Measurements from ENCODE around the gene BRINP3. TPM values are rescaled to one million over a fixed set of nuclear protein-coding genes. Genes with fewer than 3 reads are reported as not detected.
A peak's percentile ranks its signal among the peaks of the same experiment; 100 is the strongest.

Gene BRINP3
- total and polyA plus RNA-seq, 2 of the 13 experiments (the other 11 are each of a cell fraction or from before 2014, with no cell fraction given), result not detected

DNA sequence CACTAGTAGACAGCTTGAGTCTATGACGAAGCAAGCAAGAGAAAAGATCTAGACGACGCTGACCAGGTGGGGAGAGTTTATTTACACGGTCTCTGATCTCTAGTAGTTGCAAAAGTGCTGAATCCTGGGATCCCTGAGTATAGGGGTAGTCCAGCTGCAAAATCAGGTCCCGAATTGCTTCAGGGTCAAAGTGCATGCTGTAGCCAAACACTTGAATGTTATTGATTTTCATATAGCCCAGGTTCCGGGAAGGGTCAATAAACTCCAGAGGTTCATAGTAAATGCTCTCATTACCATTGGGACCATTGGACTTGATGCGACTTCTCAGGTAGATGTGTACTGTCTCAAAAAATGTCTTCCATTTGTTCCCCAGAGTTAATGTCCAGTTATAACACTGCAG, 379.6 kb downstream of the BRINP3 start (continued):
- TF ChIP-seq GABPA (IDR thresholded peaks at IDR 0.05; ENCODE audit: low read depth, low read length) (no peak), GABPA (CRISPR knock-in tag; IDR thresholded peaks at IDR 0.05; ENCODE audit: low read depth) (peak; percentile 66), HNF4A (CRISPR knock-in tag; IDR thresholded peaks at IDR 0.05) (peak; percentile 84), IRX3 (CRISPR knock-in tag; IDR thresholded peaks at IDR 0.05; ENCODE audit: borderline replicate concordance, low read depth) (no peak), SIX4 (CRISPR knock-in tag; IDR thresholded peaks at IDR 0.05) (no peak), HNF4G (IDR thresholded peaks at IDR 0.05; ENCODE audit: borderline replicate concordance, low read depth, low read length) (peak; percentile 8; the same call in 1 of the 2 replicates), HNF4G (CRISPR knock-in tag; IDR thresholded peaks at IDR 0.05; ENCODE audit: borderline replicate concordance, low read depth) (no peak), ZNF713 (CRISPR knock-in tag; IDR thresholded peaks at IDR 0.05) (no peak), CEBPG (CRISPR knock-in tag; IDR thresholded peaks at IDR 0.05) (0 out of 2 replicates have a peak, but pooled peaks have one; percentile 15), NR2C2 (CRISPR knock-in tag; IDR thresholded peaks at IDR 0.05; ENCODE audit: borderline replicate concordance) (peak; percentile 88), ZNF12 (CRISPR knock-in tag; IDR thresholded peaks at IDR 0.05) (peak; percentile 75; the same call in 1 of the 2 replicates), ZNF644 (CRISPR knock-in tag; IDR thresholded peaks at IDR 0.05; ENCODE audit: low read depth) (peak; percentile 71; the same call in 1 of the 2 replicates), ATF1 (CRISPR knock-in tag; IDR thresholded peaks at IDR 0.05) (0 out of 2 replicates have a peak, but pooled peaks have one; percentile 20), ZNF83 (CRISPR knock-in tag; IDR thresholded peaks at IDR 0.05; ENCODE audit: borderline replicate concordance) (no peak), NCOA2 (CRISPR knock-in tag; IDR thresholded peaks at IDR 0.05) (peak; percentile 39; the same call in 1 of the 2 replicates), ZIK1 (CRISPR knock-in tag; IDR thresholded peaks at IDR 0.05; ENCODE audit: borderline replicate concordance, low read depth) (no peak)
- TF ChIP-seq, protein P1, sequence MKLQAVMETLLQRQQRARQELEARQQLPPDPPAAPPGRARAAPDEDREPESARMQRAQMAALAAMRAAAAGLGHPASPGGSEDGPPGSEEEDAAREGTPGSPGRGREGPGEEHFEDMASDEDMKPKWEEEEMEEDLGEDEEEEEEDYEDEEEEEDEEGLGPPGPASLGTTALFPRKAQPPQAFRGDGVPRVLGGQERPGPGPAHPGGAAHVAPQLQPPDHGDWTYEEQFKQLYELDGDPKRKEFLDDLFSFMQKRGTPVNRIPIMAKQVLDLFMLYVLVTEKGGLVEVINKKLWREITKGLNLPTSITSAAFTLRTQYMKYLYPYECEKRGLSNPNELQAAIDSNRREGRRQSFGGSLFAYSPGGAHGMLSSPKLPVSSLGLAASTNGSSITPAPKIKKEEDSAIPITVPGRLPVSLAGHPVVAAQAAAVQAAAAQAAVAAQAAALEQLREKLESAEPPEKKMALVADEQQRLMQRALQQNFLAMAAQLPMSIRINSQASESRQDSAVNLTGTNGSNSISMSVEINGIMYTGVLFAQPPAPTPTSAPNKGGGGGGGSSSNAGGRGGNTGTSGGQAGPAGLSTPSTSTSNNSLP (IDR thresholded peaks at IDR 0.05; ENCODE audit: low read depth, low read length), result peak; percentile 59; the same call in 1 of the 2 replicates
- TF ChIP-seq, protein P2, sequence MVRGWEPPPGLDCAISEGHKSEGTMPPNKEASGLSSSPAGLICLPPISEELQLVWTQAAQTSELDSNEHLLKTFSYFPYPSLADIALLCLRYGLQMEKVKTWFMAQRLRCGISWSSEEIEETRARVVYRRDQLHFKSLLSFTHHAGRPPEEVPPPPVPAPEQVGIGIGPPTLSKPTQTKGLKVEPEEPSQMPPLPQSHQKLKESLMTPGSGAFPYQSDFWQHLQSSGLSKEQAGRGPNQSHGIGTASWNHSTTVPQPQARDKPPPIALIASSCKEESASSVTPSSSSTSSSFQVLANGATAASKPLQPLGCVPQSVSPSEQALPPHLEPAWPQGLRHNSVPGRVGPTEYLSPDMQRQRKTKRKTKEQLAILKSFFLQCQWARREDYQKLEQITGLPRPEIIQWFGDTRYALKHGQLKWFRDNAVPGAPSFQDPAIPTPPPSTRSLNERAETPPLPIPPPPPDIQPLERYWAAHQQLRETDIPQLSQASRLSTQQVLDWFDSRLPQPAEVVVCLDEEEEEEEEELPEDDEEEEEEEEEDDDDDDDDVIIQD (CRISPR knock-in tag; IDR thresholded peaks at IDR 0.05; ENCODE audit: low read depth), result no peak
- TF ChIP-seq, protein P3, sequence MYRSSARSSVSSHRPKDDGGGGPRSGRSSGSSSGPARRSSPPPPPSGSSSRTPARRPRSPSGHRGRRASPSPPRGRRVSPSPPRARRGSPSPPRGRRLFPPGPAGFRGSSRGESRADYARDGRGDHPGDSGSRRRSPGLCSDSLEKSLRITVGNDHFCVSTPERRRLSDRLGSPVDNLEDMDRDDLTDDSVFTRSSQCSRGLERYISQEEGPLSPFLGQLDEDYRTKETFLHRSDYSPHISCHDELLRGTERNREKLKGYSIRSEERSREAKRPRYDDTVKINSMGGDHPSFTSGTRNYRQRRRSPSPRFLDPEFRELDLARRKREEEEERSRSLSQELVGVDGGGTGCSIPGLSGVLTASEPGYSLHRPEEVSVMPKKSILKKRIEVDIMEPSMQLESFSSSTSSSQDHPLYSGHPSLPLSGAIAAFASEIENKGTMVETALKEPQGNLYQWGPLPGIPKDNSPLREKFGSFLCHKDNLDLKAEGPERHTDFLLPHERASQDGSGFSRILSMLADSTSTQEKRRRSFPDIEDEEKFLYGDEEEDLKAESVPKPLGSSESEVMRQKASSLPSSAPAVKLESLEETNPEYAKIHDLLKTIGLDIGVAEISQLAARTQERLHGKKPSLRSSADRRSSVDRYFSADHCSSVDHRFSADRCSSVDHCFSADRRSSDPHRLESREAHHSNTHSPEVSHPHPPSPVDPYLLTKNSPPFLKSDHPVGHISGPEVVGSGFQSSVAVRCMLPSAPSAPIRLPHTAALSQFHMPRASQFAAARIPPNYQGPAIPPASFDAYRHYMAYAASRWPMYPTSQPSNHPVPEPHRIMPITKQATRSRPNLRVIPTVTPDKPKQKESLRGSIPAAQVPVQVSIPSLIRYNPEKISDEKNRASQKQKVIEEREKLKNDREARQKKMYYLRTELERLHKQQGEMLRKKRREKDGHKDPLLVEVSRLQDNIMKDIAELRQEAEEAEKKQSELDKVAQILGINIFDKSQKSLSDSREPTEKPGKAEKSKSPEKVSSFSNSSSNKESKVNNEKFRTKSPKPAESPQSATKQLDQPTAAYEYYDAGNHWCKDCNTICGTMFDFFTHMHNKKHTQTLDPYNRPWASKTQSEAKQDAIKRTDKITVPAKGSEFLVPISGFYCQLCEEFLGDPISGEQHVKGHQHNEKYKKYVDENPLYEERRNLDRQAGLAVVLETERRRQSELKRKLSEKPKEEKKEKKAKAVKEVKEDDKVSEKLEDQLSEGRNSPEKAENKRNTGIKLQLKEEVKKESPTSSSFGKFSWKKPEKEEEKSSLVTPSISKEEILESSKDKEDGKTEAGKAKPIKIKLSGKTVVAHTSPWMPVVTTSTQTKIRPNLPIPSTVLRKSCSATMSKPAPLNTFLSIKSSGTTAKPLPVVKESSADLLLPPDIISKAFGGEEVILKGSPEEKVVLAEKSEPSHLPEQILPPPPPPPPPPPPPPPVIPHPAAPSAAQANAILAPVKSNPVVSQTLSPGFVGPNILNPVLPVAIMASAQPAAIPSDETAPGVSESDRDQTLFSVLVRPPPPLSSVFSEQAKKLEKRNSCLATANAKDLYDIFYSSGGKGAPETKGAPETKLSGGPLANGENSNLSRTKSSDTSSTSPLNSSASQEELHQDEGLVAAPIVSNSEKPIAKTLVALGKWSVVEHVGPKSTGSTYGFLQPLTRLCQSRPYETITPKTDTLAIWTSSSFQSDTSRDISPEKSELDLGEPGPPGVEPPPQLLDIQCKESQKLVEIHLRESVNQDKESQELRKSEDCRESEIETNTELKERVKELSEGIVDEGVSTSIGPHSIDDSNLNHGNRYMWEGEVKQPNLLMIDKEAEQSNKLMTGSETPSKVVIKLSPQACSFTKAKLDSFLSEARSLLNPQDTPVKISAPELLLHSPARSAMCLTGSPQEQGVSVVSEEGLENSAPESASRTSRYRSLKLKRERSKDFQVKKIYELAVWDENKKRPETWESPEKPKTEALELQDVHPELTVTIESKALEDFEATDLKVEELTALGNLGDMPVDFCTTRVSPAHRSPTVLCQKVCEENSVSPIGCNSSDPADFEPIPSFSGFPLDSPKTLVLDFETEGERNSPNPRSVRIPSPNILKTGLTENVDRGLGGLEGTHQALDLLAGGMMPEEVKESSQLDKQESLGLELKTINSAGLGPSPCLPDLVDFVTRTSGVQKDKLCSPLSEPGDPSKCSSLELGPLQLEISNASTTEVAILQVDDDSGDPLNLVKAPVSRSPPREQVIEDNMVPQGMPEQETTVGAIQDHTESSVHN (CRISPR knock-in tag; IDR thresholded peaks at IDR 0.05), result no peak
- TF ChIP-seq, protein P4, sequence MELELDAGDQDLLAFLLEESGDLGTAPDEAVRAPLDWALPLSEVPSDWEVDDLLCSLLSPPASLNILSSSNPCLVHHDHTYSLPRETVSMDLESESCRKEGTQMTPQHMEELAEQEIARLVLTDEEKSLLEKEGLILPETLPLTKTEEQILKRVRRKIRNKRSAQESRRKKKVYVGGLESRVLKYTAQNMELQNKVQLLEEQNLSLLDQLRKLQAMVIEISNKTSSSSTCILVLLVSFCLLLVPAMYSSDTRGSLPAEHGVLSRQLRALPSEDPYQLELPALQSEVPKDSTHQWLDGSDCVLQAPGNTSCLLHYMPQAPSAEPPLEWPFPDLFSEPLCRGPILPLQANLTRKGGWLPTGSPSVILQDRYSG (CRISPR knock-in tag; IDR thresholded peaks at IDR 0.05), result no peak
